GM19438 (cell line): ENCODE measurements around the gene EBF3.

Source experiments
- ATAC-seq: cut with Tn5 transposase; IDR thresholded peaks from one replicate; pipeline ENCODE4 v1.9.1; 2021; ENCODE audit warnings: low read depth; ENCODE audit not compliant: unreplicated experiment

The EBF3 gene

DNA sequence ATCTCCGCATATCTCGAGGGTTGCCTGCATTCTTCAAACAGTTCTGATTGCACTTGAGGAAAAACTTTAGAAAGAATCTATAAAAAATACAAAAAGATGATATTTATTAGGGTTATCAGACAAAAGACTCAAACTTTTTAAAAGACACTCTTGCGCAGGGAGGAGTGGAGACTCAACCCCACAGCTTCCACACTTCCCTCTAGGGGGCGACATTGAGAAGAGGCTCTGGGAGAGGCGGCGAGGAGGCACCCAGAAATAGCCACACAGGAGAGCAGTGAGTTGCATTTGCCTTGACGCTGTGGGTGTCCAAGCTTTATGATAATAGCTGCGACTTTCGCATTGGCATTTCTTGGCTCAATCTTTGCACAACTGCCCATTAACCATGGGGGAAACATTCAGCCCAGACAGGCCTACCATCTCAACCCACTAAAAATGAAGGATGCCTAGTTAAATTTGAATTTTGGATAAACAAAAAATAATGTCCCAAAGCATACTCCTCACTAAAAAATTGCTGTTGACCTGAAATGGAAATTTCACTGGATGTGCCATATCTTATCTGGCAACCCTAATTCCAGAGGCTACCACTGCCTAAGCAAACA is 86.2 kb downstream of the EBF3 start:
- ATAC-seq: no peak

GRCh38 chr10:129876838-129877237 is 87.2 kb downstream of the EBF3 start:
- no peak for ATAC-seq

DNA sequence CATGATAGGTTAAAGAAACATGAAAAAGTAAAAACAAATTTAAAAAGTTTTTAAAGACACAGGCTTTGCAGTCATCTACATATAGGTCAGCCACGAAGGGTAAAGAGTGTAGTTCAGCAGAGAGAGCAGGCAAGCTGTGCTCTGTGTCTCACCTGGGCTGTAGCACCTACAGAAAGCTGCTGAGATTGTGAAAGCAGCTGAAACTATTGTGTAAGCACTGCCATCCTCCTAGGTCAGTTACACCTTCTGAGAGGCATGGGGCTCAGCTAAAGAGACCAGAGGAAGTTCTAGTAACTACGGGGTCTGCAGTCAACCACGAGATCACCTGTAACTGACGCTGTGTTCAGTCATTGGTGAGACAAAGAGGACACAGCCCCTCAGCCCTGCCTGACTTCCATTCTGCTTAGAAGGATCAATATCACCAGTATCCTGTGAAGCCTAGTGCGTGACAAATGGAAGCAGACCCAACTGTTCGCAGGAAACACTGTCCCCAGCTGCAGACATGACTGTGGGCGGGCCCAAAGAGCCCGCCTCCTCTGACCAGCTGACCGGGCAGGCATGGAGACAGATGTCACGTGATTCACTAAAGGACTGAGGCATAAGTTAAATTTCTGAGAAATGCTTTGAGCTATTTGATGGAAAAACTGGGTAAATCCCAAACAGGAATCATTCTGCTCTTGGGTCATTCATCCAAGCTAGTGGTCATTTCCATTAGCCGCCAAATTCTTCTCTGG is 87.9 kb downstream of the EBF3 start:
- ATAC-seq: no peak

DNA sequence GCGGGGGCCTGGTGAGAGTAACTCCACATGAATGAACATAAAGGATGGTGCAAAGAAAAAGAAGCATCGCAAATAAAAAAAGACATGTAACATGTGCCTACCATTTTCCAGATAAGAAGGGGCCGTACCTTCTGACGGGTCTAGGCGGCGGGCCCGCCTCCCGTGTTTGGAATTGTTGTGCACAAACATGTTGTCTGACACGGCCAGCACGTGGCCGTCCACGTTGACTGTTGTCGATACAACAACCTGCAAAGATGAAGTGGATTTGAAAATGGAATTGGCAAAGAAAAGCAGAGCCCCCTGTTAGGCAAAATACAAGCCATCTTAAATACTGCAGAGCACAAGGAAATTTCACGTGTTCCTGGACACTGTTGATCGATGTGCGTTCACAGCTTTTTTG is 90.7 kb downstream of the EBF3 start:
- ATAC-seq: no peak

GRCh38 chr10:129871966-129872365 is 92.1 kb downstream of the EBF3 start:
- no peak for ATAC-seq

DNA sequence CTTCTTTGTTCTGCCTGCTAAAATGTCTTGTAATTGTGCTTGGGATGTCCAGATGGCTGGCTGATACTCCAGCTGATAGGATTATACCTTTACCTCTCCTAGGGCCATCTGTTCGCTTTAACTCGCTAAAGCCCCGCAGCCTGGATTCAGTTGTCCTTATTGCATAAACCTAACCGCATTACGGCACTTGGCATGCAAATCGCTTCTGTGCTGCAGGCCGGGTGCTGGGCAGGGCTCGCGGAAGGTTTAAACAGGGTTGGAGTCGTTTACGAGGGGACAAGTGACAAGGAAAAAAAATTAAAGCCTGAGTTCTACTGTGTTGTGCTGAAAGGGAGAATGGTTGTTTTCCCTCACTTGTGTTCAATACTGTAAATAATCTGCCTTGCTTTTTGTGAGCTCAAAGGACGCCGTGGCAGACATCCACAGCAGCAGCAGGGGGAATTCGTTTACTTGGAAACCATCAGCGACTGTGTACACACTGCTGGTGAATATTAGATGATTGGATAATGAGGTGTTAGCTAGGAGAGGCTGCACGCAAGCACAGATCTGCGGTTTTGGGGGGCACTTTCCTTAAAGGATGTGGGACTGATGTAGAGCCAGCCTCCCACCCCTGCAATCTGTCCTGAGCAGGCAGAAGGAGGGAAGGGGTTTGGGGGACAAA is 93.0 kb downstream of the EBF3 start:
- no peak for ATAC-seq

- ATAC-seq: no peak
Observed at GRCh38 chr10:129870474-129870757, 93.7 kb downstream of the EBF3 start.

- ATAC-seq: no peak
Observed at GRCh38 chr10:129869596-129870473, 94.2 kb downstream of the EBF3 start.

- no peak for ATAC-seq
Observed at GRCh38 chr10:129868449-129869035, 95.5 kb downstream of the EBF3 start.

GRCh38 chr10:129867631-129868179 is 96.4 kb downstream of the EBF3 start:
- no peak for ATAC-seq

DNA sequence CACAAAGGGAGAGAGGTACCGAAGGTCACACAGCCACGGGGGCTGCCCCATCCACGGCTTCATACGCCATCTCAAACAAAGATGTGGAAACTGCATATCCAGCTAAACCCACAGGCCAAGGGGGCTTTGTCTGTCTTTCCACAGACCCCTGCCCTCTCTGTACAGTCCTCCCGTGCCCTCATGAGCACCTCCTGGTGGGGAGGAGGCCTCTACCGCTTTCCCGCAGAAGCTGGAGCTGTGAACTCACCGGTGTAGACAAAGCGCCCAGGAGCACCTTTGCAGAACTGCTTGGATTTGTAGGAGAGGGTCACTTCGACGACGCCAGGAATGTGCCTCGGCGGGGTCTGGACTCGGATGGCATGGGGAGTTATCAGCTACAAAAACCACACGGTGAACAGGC is 97.2 kb downstream of the EBF3 start:
- ATAC-seq: no peak

DNA sequence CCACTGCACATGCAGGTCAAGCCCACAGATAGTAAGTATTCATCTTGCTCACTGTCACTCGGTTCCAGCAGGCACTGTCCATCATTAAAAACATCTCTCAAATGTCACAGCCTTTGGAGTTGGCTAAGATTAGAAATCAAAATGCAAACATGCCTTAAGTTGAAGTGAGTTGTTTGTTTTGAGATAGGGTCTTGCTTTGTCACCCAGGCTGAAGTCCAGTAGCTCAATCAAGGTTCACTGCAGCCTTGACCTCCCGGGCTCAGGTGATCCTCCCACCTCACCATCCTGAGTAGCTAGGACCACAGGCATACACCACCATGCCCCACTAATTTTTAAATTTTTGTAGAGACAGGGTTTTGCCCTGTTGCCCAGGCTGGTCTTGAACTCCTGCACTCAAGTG is 98.1 kb downstream of the EBF3 start:
- no peak for ATAC-seq

DNA sequence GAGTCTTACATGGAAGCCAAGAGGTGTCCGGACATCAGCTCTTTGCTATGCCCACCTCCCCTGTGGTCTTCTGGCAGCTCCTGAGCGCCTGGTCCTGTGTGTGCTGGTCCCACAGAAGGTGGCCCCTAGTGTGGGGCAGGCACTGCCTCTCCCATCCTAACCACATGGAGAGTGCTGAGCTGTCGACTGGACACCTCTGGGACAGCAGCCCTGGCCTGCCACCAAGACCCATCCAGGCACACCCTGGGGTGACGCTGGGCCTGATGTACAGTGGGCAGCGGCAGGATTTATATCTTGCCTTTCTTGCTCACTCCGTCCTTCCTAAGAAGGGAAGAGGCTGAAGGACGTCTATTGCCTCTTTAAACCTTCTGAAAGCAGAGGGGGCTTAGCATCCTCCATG is 98.7 kb downstream of the EBF3 start:
- no peak for ATAC-seq

DNA sequence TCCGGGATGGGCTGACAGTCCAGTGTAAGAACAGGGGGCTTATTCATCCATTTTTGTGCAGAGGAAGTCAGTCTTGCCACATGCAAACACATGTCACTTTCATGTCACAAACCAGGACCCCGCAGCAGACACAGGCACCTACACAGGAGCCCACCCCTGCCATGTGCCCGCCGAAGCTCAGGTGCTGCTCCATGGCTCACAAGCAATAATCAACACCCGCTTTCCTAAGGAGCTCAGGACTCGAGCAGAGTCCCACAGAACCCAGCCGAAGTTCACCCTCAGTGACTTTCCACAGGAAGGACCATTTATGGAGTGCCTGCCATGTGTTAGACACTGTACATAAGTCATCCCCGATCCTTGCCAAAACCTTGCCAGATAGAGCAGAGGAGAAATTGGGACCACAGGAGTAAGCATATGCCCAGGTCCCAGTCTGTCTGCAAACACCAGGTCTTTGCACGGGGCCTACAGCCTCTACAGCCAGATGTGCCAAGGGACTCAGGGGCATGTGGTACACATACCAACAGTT is 99.4 kb downstream of the EBF3 start:
- ATAC-seq: no peak

GRCh38 chr10:129864082-129864481 is 100.0 kb downstream of the EBF3 start:
- no peak for ATAC-seq

DNA sequence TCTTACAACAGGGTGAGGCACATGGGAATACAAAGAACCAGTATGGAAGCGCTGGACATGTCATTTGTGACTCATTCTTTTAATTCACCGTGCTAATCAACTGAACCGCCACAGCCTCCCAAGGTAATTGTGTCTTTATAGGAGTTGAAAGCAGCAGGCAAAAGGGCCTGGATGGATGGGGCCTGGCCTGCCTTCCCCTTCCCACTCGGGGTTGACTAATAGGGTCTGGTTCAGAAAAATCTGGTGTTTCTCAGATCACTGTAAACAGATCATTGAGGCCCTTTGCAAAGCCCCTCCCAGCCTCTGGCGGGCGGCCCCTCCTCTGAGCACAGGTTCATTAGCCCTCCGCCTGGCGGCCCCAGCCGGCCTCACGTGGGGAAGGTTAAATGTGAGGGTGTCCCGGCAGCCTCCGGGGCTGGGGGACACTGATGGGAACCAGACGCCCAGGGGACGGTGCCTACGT is 100.8 kb downstream of the EBF3 start:
- ATAC-seq: no peak

- no peak for ATAC-seq
Observed at GRCh38 chr10:129861776-129862531, 102.1 kb downstream of the EBF3 start.

DNA sequence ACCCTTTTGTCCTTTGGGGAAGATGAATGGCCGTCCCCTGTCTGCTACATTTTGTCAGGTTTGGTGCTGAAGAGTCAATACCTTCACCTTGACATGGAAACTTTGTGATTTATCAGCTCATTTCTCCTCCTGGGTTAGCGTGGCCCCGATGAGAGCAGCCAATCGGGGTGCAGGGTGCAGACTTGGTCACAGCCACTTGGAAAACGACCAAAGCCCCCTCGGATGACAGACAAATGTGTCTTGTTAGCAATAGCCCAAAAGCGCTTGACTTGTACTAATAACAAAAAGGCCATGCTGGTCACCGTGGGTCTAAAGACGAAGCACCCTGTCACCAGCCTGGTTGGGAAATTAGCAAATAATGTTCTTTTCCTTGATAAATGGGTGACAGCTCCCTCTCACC is 103.7 kb downstream of the EBF3 start:
- no peak for ATAC-seq

DNA sequence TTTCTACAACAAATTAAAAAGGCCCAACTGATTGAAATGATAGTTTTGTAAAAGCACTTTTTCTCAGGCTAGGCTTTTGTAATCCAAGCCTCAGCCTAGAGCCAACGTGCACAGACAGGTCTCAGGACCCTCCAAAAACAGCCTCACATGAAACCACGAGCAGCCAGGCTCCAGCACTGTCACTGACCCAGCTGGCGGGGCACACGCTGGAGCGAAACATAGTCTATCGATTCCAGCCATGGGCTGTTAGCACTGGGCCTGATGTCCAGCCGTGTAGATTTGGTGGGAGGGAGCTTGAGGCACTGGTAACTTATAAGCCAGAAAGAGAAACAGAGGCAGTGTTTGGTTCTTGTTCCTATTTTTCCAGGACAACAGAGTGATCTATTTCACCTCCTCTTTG is 104.5 kb downstream of the EBF3 start:
- no peak for ATAC-seq
